A549 (cell line): ENCODE measurements around the gene ZNF638.

Experiments
- CHD2 ChIP-seq: fragments of 150-350 bp; IDR thresholded peaks from 2 replicates; pipeline ENCODE4 v1.6.1; 2014; ENCODE audit warnings: low read length; ENCODE audit not compliant: partially characterized antibody
- EP300 ChIP-seq, 2 experiments: fragments of >200 bp; sonication (Bioruptor Twin); formaldehyde crosslinking; IDR thresholded peaks; 2 replicates in 1 of 2; 3 replicates in 1 of 2; pipeline ENCODE4 v1.6.1; 2016 to 2017
- MAX ChIP-seq: IDR thresholded peaks from 2 replicates; pipeline ENCODE4 v1.6.1; 2012
- REST ChIP-seq: fragments of 200-600 bp; sonication (generic); IDR thresholded peaks from 2 replicates; pipeline ENCODE4 v1.6.1; 2016; ENCODE audit warnings: antibody characterized with exemption, mild to moderate bottlenecking, moderate library complexity
- SREBF2 ChIP-seq: fragments of 450-650 bp; IDR thresholded peaks from 2 replicates; pipeline ENCODE4 v1.6.1; 2014; ENCODE audit warnings: mild to moderate bottlenecking, moderate library complexity
- TF ChIP-seq, protein P1 (sequence below): fragments of >200 bp; sonication (Bioruptor Twin); formaldehyde crosslinking; IDR thresholded peaks from 3 replicates; pipeline ENCODE4 v1.5.1; 2016

GRCh38 chr2:71458413-71459083 lies 127.0 kb downstream of the ZNF638 start:
- TF ChIP-seq, protein P1, sequence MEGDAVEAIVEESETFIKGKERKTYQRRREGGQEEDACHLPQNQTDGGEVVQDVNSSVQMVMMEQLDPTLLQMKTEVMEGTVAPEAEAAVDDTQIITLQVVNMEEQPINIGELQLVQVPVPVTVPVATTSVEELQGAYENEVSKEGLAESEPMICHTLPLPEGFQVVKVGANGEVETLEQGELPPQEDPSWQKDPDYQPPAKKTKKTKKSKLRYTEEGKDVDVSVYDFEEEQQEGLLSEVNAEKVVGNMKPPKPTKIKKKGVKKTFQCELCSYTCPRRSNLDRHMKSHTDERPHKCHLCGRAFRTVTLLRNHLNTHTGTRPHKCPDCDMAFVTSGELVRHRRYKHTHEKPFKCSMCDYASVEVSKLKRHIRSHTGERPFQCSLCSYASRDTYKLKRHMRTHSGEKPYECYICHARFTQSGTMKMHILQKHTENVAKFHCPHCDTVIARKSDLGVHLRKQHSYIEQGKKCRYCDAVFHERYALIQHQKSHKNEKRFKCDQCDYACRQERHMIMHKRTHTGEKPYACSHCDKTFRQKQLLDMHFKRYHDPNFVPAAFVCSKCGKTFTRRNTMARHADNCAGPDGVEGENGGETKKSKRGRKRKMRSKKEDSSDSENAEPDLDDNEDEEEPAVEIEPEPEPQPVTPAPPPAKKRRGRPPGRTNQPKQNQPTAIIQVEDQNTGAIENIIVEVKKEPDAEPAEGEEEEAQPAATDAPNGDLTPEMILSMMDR, result no peak
- no peak for TF ChIP-seq REST
- TF ChIP-seq MAX, result no peak
- no peak for TF ChIP-seq EP300 (IDR thresholded peaks at IDR 0.05)
- TF ChIP-seq CHD2, result no peak
- TF ChIP-seq SREBF2, result no peak
